Colon (tissue), 2 donors: Measurements from ENCODE around the gene PATJ.
"Not testable (repeated sequence)": the region's sequence is repeated elsewhere in the genome, so short reads cannot be mapped to it uniquely, and the experiment has no call there.

ENCODE experiments used
- FAIRE-seq: peaks from 2 replicates; lab custom pipeline; 2012; peaks lifted over from hg19 to GRCh38; lab: Jason Lieb, UNC
- donor health status: control.
- donor health status: control.

PATJ gene

GRCh38 chr1:62103846-62104245, 361.6 kb downstream of the PATJ start:
- FAIRE-seq, result no peak

GRCh38 chr1:62107923-62108322, 365.6 kb downstream of the PATJ start:
- FAIRE-seq, result no peak

GRCh38 chr1:62109124-62109523, 366.8 kb downstream of the PATJ start:
- no peak for FAIRE-seq

GRCh38 chr1:62110198-62110817, 368.0 kb downstream of the PATJ start:
- FAIRE-seq, result no peak

GRCh38 chr1:62111084-62111483, 368.8 kb downstream of the PATJ start:
- no peak for FAIRE-seq

- FAIRE-seq, result no peak
Measured at GRCh38 chr1:62113507-62113906, 371.2 kb downstream of the PATJ start.

GRCh38 chr1:62117018-62117750, 374.9 kb downstream of the PATJ start:
- FAIRE-seq, result no peak

- FAIRE-seq, result no peak
Measured at GRCh38 chr1:62126579-62127290, 384.5 kb downstream of the PATJ start.

- FAIRE-seq, result no peak
Measured at GRCh38 chr1:62128745-62129144, 386.5 kb downstream of the PATJ start.

GRCh38 chr1:62131093-62131725, 388.9 kb downstream of the PATJ start:
- FAIRE-seq, result no peak

GRCh38 chr1:62138029-62138428, 395.7 kb downstream of the PATJ start:
- FAIRE-seq, result no peak

GRCh38 chr1:62139410-62139809, 397.1 kb downstream of the PATJ start:
- no peak for FAIRE-seq

GRCh38 chr1:62140666-62141065, 398.4 kb downstream of the PATJ start:
- FAIRE-seq, result no peak

- no peak for FAIRE-seq
Measured at GRCh38 chr1:62142496-62142895, 400.2 kb downstream of the PATJ start.

GRCh38 chr1:62144238-62144831, 402.1 kb downstream of the PATJ start:
- no peak for FAIRE-seq

GRCh38 chr1:62159940-62160348, 417.7 kb downstream of the PATJ start:
- FAIRE-seq, result no peak

- FAIRE-seq, result no peak
Measured at GRCh38 chr1:62161711-62162110, 419.4 kb downstream of the PATJ start.

GRCh38 chr1:62170380-62170779, 428.1 kb downstream of the PATJ start:
- FAIRE-seq, result not testable (repeated sequence)

- no peak for FAIRE-seq
Measured at GRCh38 chr1:62175568-62176179, 433.4 kb downstream of the PATJ start.

GRCh38 chr1:62176597-62177312, 434.5 kb downstream of the PATJ start:
- FAIRE-seq, result no peak

GRCh38 chr1:62177621-62178020, 435.3 kb downstream of the PATJ start:
- FAIRE-seq, result no peak
